Epidermal melanocyte (primary cell): ENCODE data around the gene CYP4F8.
"Not testable (repeated sequence)": the region's sequence is repeated elsewhere in the genome, so short reads cannot be mapped to it uniquely, and the experiment has no call there.

ENCODE experiments used
- DNase-seq: peaks from one replicate; pipeline ENCODE4 v3.0.0; 2011; ENCODE audit warnings: low spot score; ENCODE audit not compliant: insufficient read length

CYP4F8 gene, protein sequence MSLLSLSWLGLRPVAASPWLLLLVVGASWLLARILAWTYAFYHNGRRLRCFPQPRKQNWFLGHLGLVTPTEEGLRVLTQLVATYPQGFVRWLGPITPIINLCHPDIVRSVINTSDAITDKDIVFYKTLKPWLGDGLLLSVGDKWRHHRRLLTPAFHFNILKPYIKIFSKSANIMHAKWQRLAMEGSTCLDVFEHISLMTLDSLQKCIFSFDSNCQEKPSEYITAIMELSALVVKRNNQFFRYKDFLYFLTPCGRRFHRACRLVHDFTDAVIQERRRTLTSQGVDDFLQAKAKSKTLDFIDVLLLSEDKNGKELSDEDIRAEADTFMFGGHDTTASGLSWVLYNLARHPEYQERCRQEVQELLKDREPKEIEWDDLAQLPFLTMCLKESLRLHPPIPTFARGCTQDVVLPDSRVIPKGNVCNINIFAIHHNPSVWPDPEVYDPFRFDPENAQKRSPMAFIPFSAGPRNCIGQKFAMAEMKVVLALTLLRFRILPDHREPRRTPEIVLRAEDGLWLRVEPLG

GRCh38 chr19:15614507-15615379, at the start of gene CYP4F8:
CYP4F8 (plus strand) TSS chr19:15615218; CDS start chr19:15615617, 399 bp downstream.
- no peak for DNase-seq

GRCh38 chr19:15570420-15570819, 44.6 kb upstream of the CYP4F8 start:
- no peak for DNase-seq

DNA sequence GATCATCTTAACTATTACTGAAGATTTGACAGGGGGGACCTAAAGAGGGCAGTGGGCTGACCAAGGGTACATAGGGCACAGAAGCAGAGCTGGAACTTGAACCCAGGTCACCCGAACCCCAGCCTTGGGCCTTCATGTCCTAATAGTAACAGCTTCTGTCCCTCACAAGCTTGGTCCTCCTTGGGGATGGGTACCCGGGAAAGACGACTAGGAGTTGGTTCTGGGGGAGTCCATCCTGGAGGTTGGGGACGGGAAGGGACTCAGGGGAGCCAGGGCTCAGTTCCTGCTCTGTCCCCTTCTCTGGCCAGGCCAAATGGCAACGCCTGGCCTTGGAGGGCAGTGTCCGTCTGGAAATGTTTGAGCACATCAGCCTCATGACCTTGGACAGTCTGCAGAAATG, 39.6 kb upstream of the CYP4F8 start:
- no peak for DNase-seq

DNA sequence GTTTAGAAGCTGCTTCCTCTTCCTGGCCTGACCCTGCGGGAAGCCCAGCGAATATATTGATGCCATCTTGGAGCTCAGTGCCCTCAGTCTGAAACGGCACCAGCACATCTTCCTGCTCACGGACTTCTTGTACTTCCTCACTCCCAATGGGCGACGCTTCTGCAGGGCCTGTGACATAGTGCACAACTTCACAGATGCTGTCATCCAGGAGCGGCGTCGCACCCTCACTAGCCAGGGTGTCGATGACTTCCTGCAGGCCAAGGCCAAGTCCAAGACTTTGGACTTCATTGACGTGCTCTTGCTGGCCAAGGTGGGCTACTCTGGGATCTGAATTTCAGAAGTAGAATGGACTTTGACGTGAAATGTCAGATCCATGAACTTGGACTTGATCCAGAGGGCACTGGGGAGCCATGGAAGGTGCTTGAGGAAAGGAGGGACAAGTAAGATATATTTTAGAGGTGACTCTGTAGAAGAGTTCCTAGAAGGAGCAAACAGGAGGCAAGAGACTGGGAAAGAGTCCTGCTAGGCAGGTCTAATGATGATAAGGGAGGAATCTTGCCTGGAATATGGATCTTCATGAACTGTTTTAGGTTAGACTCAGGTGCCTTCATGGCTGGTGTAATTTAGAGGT, 38.4 kb upstream of the CYP4F8 start:
- DNase-seq, result no peak

GRCh38 chr19:15577184-15577771, 37.7 kb upstream of the CYP4F8 start:
- DNase-seq, result no peak

GRCh38 chr19:15583346-15583745, 31.7 kb upstream of the CYP4F8 start:
- DNase-seq, result no peak

- DNase-seq, result no peak
Measured at GRCh38 chr19:15584095-15584494, 30.9 kb upstream of the CYP4F8 start.

DNA sequence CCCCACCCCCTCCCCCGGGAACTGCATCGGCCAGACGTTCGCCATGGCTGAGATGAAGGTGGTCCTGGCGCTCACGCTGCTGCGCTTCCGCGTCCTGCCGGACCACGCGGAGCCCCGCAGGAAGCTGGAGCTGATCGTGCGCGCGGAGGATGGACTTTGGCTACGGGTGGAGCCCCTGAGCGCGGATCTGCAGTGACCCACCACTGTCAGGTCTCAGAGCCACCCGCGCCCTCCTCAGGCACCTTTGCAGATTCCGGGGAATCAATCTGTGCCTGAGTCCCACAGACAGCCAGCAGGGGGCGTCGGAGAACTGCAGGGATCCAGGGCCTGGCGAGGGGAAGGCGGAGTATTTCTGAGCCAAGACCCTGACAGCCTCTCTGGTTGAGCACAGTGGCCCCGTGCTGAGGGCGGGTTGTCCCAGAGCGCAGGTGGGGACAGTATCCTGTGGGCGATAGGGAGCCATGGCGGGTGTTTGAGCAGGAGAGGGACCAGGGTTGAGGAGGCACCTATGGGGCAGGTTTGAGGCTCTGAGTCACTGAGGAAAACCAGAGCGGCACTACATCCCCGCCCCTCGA, 30.4 kb upstream of the CYP4F8 start:
- DNase-seq, result no peak

DNA sequence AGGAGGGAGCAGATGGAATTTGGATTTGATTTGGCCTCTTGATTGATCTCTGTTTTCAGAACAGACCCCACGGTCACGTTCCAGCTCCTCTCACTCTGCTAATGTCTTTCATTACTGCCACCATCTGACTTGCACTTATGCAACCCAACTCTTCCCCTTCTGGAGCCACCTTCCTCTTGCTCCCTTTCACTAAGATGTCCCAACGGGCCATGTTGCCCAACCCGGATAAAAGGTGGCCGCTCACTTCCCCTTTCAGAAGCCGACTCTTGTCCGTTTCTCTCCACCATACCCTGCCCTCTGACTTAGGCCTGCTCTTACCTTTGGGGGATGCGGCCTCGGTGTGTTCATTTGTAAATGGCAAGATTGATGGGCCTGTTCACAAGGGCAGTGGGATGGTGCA, 27.4 kb upstream of the CYP4F8 start:
- no peak for DNase-seq

DNA sequence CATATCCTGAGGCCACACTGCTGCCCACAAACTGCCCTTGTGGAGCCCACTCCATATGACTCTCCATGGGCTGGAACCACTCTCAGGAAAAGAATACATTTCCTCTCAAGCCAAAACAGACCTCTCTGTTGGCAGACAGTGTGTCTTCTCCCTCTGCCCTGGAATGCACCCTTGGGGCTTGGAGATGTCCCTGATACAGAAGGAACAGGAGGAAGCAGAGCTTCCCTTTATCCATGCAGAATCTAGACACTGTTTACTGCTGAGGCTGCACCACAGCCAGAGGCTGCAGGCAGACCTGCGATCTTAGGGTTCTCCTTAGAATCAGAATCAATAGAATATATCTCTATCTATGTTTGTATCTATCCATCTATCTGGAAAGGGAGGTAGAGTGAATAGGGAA, 26.8 kb upstream of the CYP4F8 start:
- DNase-seq, result no peak

DNA sequence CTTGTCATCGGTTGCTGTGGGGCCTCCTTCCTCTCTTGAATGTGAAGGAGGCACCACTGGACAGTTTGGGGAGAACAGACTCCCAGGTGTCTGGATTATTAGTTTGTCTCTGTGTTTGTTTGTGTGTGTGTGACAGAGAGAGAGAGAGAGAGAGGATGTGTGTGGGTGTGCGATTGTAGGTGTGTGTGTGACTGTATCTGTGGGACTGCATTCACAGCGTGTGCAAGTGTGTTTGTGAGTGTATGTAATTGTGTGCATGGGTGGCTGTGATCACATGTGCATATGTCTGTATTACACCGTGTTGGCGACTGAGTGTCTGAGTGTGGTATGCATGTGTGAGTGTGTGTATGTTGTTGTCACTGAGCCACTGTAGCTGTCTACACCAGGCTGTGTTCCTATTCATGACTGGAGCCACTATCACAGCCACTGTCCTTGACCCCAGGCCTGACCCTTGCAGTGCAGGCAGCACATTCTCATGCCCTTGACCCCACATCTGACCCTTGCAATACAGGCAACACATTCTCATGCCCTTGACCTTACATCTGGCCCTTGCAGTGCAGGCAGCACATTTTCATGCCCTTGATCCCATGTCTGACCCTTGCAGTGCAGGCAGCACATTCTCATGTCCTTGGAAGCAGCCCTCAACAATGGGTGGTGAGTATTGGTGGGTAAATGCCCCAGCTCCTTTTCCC, 25.1 kb upstream of the CYP4F8 start:
- DNase-seq, result no peak

DNA sequence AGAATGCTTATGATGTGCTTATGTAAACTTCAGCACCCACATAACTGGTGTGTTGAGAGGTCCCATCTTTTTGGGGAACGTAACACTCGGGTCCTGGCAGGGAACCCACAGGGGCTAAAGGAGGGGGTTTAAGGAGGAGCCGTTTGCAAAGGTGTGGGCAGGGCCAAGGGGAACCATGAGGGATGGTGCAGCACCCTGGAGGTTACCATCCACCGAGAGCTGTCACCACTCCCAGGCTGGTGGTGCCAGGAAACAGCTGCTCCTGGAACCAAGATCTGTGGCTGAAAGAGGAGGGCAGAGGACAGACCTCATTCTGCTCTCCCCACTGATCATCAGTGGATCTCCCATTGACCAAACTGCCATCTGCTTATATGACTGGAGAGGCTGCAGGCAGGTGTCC, 23.2 kb upstream of the CYP4F8 start:
- no peak for DNase-seq

DNA sequence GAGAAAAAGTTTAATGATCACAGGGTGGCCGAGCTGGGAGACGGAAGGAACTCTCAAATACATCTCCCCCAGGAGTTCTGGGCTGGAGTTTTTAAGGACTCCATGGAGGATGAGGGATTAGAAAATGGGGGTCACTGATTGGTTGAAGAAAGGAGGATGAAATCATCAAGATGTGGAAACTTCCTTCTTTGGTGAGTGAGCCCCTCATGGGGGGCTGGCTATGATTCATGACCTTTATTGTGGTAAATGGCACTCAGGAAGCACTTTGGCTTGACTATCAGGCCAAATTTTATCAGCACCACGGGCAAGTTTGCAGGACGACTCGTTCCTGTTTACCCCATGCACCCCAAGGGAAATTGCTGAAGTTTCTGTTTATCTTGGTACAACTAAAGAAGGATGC, 22.5 kb upstream of the CYP4F8 start:
- DNase-seq, result not testable (repeated sequence)

DNA sequence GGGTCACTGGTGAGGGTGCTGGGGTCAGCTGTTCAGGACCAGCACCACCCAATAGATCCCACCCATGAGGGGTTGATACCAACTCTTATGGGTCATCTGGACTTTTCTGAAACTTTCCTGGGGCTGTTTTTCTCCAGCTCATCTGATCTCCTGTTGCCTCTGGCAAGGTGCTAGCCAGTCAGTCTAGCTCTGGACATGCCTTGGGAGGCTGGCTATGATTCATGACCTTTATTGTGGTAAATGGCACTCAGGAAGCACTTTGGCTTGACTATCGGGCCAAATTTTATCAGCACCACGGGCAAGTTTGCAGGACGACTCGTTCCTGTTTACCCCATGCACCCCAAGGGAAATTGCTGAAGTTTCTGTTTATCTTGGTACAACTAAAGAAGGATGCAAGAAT, 21.3 kb upstream of the CYP4F8 start:
- DNase-seq, result not testable (repeated sequence)

- DNase-seq, result no peak
Measured at GRCh38 chr19:15595069-15595468, 19.9 kb upstream of the CYP4F8 start.

DNA sequence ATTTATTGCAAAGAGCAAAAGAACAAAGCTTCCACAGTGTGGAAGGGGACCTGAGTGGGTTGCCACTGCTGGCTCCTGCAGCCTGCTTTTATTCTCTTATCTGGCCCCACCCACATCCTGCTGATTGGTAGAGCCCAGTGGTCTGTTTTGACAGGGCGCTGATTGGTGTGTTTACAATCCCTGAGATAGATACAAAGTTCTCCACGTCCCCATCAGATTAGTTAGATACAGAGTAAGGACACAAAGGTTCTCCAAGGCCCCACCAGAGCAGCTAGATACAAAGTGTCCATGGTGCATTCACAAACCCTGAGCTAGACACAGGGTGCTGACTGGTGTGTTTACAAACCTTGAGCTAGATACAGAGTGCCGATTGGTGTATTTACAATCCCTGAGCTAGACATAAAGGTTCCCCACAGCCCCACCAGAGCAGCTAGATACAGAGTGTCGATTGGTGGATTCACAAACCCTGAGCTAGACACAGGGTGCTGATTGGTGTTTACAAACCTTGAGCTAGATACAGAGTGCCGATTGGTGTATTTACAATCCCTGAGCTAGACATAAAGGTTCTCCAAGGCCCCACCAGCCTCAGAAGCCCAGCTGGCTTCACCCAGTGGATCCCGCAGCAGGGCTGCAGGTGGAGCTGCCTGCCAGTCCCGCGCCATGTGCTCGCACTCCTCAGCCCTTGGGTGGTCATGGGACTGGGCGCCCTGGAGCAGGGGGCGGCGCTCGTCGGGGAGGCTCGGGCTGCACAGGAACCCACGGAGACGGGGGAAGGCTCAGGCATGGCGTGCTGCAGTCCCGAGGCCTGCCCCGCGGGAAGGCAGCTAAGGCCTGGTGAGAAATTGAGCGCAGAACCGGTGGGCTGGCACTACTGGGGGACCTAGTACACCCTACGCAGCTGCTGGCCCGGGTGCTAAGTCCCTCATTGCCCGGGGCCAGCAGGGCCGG, 6.8 kb upstream of the CYP4F8 start:
- not testable (repeated sequence) for DNase-seq

- no peak for DNase-seq
Measured at GRCh38 chr19:15609261-15609660, 5.8 kb upstream of the CYP4F8 start.

DNA sequence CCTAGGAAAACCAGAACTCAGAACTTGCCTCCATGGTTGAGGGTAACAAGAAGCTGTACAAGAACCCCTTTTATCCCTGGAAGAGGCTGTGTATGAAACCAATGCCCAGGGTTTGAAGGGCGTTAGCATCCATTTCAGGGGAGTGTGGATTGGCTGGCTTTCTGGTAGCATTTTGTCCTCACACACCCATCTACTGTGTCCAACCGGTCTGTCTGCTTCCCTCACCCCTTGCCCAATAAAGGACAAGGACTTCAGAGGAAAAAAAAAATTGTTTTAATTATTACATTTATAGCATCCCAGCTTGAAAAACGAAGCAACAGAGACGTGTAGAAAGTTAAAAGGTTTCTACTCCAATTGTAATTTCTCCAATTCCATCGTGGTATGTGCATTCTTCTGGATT, 2.7 kb upstream of the CYP4F8 start:
- DNase-seq, result no peak

DNA sequence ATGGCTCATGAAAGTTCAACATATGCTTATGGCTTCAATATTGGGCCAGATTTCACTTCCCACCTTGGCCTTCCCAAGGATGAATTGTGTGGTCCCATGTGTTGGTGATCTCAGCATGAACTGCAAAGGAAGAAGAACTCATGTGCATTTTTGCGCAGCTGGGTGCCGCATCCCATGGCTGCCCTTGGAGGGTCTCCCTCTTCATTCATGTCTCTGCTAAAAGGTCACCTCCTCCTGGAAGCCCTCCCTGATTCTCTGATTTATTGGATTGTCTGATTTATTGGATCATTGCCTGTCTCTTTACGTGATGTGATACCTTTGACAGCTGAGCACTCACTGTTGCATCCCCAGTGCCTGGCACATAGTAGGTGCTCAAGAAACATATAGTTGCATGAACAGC, 1.7 kb upstream of the CYP4F8 start:
- DNase-seq, result no peak
